Neutrophil (primary cell): ENCODE data around the gene FGF7.

Source experiments
- H3K27ac ChIP-seq: fragments of 200-600 bp; sonication (generic); 2 replicates; pipeline ENCODE4 v1.5.1; 2016; ENCODE audit warnings: mild to moderate bottlenecking, moderate library complexity
- H3K27me3 ChIP-seq: fragments of 200-600 bp; sonication (generic); 2 replicates; pipeline ENCODE4 v1.6.0; 2016; ENCODE audit warnings: mild to moderate bottlenecking
- H3K36me3 ChIP-seq: fragments of 200-600 bp; sonication (generic); 2 replicates; pipeline ENCODE4 v1.5.1; 2017
- H3K4me1 ChIP-seq, 2 experiments: fragments of 200-600 bp in 1 of 2; sonication (generic) in 1 of 2; 1 replicate in 1 of 2; 2 replicates in 1 of 2; pipeline versions ENCODE4 v1.5.1 to v1.6.1; 2013 to 2016; ENCODE audit warnings: low read depth in 1 of 2, low read length in 1 of 2, mild to moderate bottlenecking in 1 of 2, moderate library complexity in 1 of 2; ENCODE audit not compliant: control insufficient read depth in 1 of 2, insufficient read depth in 1 of 2
- H3K4me3 ChIP-seq, 2 experiments: fragments of 200-600 bp in 1 of 2; sonication (generic) in 1 of 2; 1 replicate in 1 of 2; 2 replicates in 1 of 2; pipeline ENCODE4 v1.5.1; 2013 to 2016; ENCODE audit warnings: low read depth in 1 of 2, low read length in 1 of 2, mild to moderate bottlenecking in 1 of 2, moderate library complexity in 1 of 2
- H3K9me3 ChIP-seq: fragments of 200-600 bp; sonication (generic); 2 replicates; pipeline ENCODE4 v1.5.1; 2016
- TF ChIP-seq, protein P1 (sequence below): fragments of 200-600 bp; sonication (generic); IDR thresholded peaks from 2 replicates; pipeline ENCODE4 v1.5.1; 2016; ENCODE audit warnings: antibody characterized with exemption

The FGF7 gene, protein sequence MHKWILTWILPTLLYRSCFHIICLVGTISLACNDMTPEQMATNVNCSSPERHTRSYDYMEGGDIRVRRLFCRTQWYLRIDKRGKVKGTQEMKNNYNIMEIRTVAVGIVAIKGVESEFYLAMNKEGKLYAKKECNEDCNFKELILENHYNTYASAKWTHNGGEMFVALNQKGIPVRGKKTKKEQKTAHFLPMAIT

DNA sequence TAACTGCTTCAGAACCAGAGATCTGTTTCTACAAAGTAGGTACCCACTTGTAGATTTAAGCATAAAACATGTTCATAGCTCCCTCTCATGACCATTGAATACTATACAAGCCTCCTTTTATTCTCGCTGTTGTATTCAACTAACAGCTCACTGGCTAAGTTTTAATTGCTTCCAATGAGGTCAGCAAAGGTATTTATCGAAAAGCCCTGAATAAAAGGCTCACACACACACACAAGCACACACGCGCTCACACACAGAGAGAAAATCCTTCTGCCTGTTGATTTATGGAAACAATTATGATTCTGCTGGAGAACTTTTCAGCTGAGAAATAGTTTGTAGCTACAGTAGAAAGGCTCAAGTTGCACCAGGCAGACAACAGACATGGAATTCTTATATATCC is at the start of gene FGF7:
FGF7 (plus strand) TSS at position 222 of the 400 bp plus-strand sequence. CDS start 1,056 bp downstream, outside the sequence.
- no peak within 1 kb of the TSS for H3K4me3 ChIP-seq
- H3K27me3 ChIP-seq: no peaks in the 10 kb centered on the region
- H3K27ac ChIP-seq: no peak within 1 kb of the TSS

DNA sequence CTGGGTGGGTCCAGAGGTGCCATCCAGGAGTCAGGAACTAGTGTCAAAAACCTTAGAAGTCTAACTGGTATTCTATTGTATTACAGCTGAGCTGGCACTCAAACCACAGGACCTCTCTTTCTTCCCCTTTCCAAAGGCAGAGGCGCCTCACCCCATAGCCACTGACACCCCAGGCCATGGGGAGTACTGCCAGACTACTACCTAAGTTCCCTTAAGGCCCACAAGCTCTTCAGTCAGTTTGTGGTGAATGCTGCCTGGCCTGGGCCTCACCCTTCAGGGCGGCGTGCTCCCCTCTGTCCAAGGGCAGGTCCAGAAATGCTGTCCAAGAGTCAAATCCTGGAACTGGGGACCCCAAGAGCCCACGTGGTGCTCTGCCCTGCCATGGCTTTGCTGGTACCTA is 43.0 kb upstream of the FGF7 start:
- Histone ChIP-seq H3K4me1 (no peaks in the 10 kb centered on the region), H3K9me3 (no peaks in the 10 kb centered on the region), H3K27ac (no peak overlapping the region), H3K27me3 (no peaks in the 10 kb centered on the region), H3K4me3 (no peak overlapping the region), H3K36me3 (no peaks in the 10 kb centered on the region)
- TF ChIP-seq, protein P1, sequence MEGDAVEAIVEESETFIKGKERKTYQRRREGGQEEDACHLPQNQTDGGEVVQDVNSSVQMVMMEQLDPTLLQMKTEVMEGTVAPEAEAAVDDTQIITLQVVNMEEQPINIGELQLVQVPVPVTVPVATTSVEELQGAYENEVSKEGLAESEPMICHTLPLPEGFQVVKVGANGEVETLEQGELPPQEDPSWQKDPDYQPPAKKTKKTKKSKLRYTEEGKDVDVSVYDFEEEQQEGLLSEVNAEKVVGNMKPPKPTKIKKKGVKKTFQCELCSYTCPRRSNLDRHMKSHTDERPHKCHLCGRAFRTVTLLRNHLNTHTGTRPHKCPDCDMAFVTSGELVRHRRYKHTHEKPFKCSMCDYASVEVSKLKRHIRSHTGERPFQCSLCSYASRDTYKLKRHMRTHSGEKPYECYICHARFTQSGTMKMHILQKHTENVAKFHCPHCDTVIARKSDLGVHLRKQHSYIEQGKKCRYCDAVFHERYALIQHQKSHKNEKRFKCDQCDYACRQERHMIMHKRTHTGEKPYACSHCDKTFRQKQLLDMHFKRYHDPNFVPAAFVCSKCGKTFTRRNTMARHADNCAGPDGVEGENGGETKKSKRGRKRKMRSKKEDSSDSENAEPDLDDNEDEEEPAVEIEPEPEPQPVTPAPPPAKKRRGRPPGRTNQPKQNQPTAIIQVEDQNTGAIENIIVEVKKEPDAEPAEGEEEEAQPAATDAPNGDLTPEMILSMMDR: no peak

More for the DNA sequence above, at the start of gene FGF7:
- TF ChIP-seq, protein P1: no peak
- Histone ChIP-seq H3K4me1 (no peaks in the 10 kb centered on the region), H3K9me3 (no peaks in the 10 kb centered on the region), H3K36me3 (no peaks in the 10 kb centered on the region)

DNA sequence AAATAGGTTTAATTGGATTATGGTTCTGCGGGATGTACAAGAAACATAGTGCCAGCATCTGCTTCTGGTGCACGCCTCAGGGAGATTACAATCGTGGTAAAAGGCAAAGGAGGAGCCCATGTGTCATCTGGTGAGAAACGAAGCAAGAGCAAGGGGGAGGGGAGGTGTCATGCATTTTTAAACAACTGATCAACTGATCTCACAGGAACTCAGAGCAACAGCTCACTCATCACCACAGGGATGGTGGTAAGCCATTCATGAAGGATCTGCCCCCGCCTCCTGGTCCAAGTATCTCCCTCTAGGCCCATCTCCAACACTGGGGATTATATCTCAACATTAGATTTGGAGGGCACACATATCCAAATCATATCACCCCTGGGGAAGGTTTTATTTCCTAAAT is 42.1 kb upstream of the FGF7 start:
- H3K27ac ChIP-seq: no peak overlapping the region
- TF ChIP-seq, protein P1: no peak
- no peaks in the 10 kb centered on the region for H3K36me3 ChIP-seq
- no peaks in the 10 kb centered on the region for H3K27me3 ChIP-seq
- no peak overlapping the region for H3K4me3 ChIP-seq
- no peaks in the 10 kb centered on the region for H3K9me3 ChIP-seq
- no peaks in the 10 kb centered on the region for H3K4me1 ChIP-seq

DNA sequence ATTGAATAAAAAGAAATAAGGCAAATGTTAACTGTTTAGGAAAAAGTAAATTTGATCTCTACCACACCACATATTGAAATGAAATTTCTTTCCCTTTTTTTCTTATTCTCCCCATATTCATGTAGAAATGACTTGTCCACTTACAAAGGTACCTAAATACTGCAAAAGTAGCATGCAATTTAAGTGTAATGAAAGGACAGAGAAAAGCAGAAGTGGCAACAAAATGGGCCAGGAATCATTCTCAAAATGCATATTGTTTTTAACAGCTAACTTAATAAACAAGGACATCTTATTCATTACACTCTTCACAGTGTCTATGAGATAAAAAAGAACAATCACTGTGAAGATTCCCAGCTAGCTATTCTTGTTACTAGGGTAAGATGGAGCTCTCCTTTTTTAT is 40.6 kb upstream of the FGF7 start:
- H3K27ac ChIP-seq: no peak overlapping the region
- H3K4me1 ChIP-seq: no peaks in the 10 kb centered on the region
- no peak overlapping the region for H3K4me3 ChIP-seq
- TF ChIP-seq, protein P1: no peak
- no peaks in the 10 kb centered on the region for H3K9me3 ChIP-seq
- no peaks in the 10 kb centered on the region for H3K36me3 ChIP-seq
- H3K27me3 ChIP-seq: no peaks in the 10 kb centered on the region

DNA sequence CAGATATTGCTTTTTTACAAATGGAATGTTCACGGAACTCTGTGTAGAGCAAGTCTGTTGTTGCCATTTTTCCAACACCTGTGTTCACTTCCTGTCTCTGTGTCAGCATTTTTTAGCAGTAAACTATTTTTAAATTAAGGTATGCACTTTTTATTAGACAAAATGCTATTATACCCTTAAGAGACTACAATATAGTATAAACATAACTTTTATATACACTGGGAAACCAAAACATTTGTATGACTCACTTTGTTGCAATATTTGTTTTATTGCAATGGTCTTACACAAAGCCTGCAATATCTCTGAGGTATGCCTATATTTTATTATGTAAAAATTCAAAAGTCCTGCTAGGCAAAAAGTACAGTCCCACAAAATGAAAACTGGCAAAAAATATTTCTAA is 39.8 kb upstream of the FGF7 start:
- Histone ChIP-seq H3K27ac (no peak overlapping the region), H3K9me3 (no peaks in the 10 kb centered on the region), H3K27me3 (no peaks in the 10 kb centered on the region), H3K36me3 (no peaks in the 10 kb centered on the region), H3K4me1 (no peaks in the 10 kb centered on the region), H3K4me3 (no peak overlapping the region)
- TF ChIP-seq, protein P1: no peak
